ENCODE data around the gene NOS3. TPM values are rescaled to one million over a fixed set of nuclear protein-coding genes. Genes with fewer than 3 reads are reported as not detected.
A peak's percentile ranks its signal among the peaks of the same experiment; 100 is the strongest.
"Not testable (repeated sequence)": the region's sequence is repeated elsewhere in the genome, so short reads cannot be mapped to it uniquely, and the experiment has no call there.

The NOS3 gene
- total RNA-seq, 5 donors from 2014 or later (not counting 1 experiment from before 2014, with no cell fraction given) = 4.8 to 10.1 (median 5.0) TPM

GRCh38 chr7:151024435-151025056, 33.7 kb downstream of the NOS3 start, which contains the start of gene ATG9B:
ATG9B (minus strand) TSS chr7:151024494; CDS start chr7:151024423, 71 bp downstream.
- Mint-ChIP-seq H3K4me1 (peaks cover 19 to 27% (median 26%) of the 10 kb centered on the region in 3 donors), H3K4me3 (no peak within 1 kb of the TSS)
- POLR2A ChIA-PET = no interaction called here

GRCh38 chr7:151025924-151026671, 35.3 kb downstream of the NOS3 start:
- H3K9me3 Mint-ChIP-seq = no peaks in the 10 kb centered on the region
- peaks cover 9 to 23% of the 10 kb centered on the region in 2 experiments for H3K4me1 ChIP-seq (ENCODE audit: control insufficient read depth in 1 of 2, extremely low read depth in 1 of 2, insufficient read depth in 2 of 2, low read length in 2 of 2)
- H3K4me3 ChIP-seq (ENCODE audit: control insufficient read depth in 1 of 2, extremely low read depth in 1 of 2, low read length in 1 of 2) = no peak overlapping the region
- ATAC-seq (replicated peaks in 1 of 4) (no peak), DNase-seq (no peak)
- H3K27me3 ChIP-seq (replicated peaks in 1 of 2; ENCODE audit: control insufficient read depth in 2 of 2, extremely low read depth in 1 of 2, insufficient read depth in 2 of 2, low read length in 1 of 2) = peaks cover 0 to 20% of the 10 kb centered on the region in 2 experiments
- H3K27ac Mint-ChIP-seq = peak overlapping the region; percentile 17 to 45
- 69% methylated on average over 2 of the region's 4 CpGs for WGBS (ENCODE audit: insufficient coverage)
- peaks cover 0 to 3% of the 10 kb centered on the region in 2 donors for H3K27me3 Mint-ChIP-seq
- peaks cover 0 to under 1% of the 10 kb centered on the region in 2 donors for H3K36me3 ChIP-seq (ENCODE audit: control insufficient read depth in 2 of 2, extremely low read depth in 1 of 2, insufficient read depth in 1 of 2, low read length in 1 of 2)
- CTCF ChIA-PET = interaction anchor here in 1 of 2 donors (1.3 kb wide), 1 partner anchor 9 kb away, joined by 4 read pairs; no protein-coding TSS in a partner anchor
- no peaks in the 10 kb centered on the region for H3K9me3 ChIP-seq
- H3K27ac ChIP-seq (ENCODE audit: low read length) = no peak overlapping the region
- no peak overlapping the region for H3K4me3 Mint-ChIP-seq
- H3K36me3 Mint-ChIP-seq = peaks cover 5% of the 10 kb centered on the region
- POLR2A ChIA-PET = interaction anchor here in 1 of 2 donors (1.0 kb wide), 1 partner anchor 12 kb away, joined by 10 read pairs; no protein-coding TSS in a partner anchor
- H3K4me1 Mint-ChIP-seq = peaks cover 21 to 30% (median 29%) of the 10 kb centered on the region in 3 donors

More at GRCh38 chr7:151024435-151025056, 33.7 kb downstream of the NOS3 start, which contains the start of gene ATG9B:
- H3K27me3 Mint-ChIP-seq = peaks cover 0 to 6% of the 10 kb centered on the region in 2 donors
- ATAC-seq (replicated peaks in 1 of 4) = no peak
- Histone ChIP-seq H3K36me3 (ENCODE audit: control insufficient read depth in 2 of 2, extremely low read depth in 1 of 2, insufficient read depth in 1 of 2, low read length in 1 of 2) (no peaks in the 10 kb centered on the region), H3K4me3 (ENCODE audit: control insufficient read depth in 1 of 2, extremely low read depth in 1 of 2, low read length in 1 of 2) (no peak within 1 kb of the TSS), H3K27me3 (replicated peaks in 1 of 2; ENCODE audit: control insufficient read depth in 2 of 2, extremely low read depth in 1 of 2, insufficient read depth in 2 of 2, low read length in 1 of 2) (peaks cover 5 to 33% of the 10 kb centered on the region in 2 experiments), H3K9me3 (no peaks in the 10 kb centered on the region), H3K4me1 (ENCODE audit: control insufficient read depth in 1 of 2, extremely low read depth in 1 of 2, insufficient read depth in 2 of 2, low read length in 2 of 2) (peaks cover 9 to 21% of the 10 kb centered on the region in 2 experiments), H3K27ac (ENCODE audit: low read length) (no peak within 1 kb of the TSS)
- H3K9me3 Mint-ChIP-seq = no peaks in the 10 kb centered on the region
- H3K27ac Mint-ChIP-seq = no peak within 1 kb of the TSS
- peaks cover 2% of the 10 kb centered on the region for H3K36me3 Mint-ChIP-seq
- DNase-seq = no peak
- WGBS (ENCODE audit: insufficient coverage) = 74% methylated on average over 3 of the region's 4 CpGs
- CTCF ChIA-PET = interaction anchor here (0.6 kb wide), 4 partner anchors 9 to 1317 kb away, joined by 3 to 5 read pairs (median 4); no protein-coding TSS in a partner anchor

GRCh38 chr7:151026771-151027727, 36.2 kb downstream of the NOS3 start:
- WGBS (ENCODE audit: insufficient coverage) = 60% methylated on average over 7 of the region's 19 CpGs
- H3K27ac ChIP-seq (ENCODE audit: low read length) = peak overlapping the region; percentile 88
- not testable (repeated sequence) for H3K9me3 Mint-ChIP-seq; H3K9me3 ChIP-seq; H3K36me3 ChIP-seq (ENCODE audit: control insufficient read depth in 2 of 2, extremely low read depth in 1 of 2, insufficient read depth in 1 of 2, low read length in 1 of 2); H3K36me3 Mint-ChIP-seq; H3K27me3 Mint-ChIP-seq; ATAC-seq (replicated peaks in 1 of 4)
- H3K4me1 ChIP-seq (ENCODE audit: control insufficient read depth in 1 of 2, extremely low read depth in 1 of 2, insufficient read depth in 2 of 2, low read length in 2 of 2) = peaks cover 9 to 23% of the 10 kb centered on the region in 2 experiments
- Mint-ChIP-seq H3K27ac (peak overlapping the region; percentile 98), H3K4me3 (peak overlapping the region; percentile 87 to 93 (median 91)), H3K4me1 (peaks cover 21 to 35% (median 35%) of the 10 kb centered on the region in 3 donors)
- H3K27me3 ChIP-seq (replicated peaks in 1 of 2; ENCODE audit: control insufficient read depth in 2 of 2, extremely low read depth in 1 of 2, insufficient read depth in 2 of 2, low read length in 1 of 2) = peaks cover 0 to 15% of the 10 kb centered on the region in 2 experiments
- DNase-seq = peak in 1 of 35 experiments; percentile 26
- CTCF ChIA-PET = interaction anchor here in 1 of 2 donors (1.0 to 1.5 kb wide), 3 partner anchors 9 to 16 kb away, joined by 4 to 19 read pairs (median 4); no protein-coding TSS in a partner anchor
- peak overlapping the region in 1 of 2 donors; percentile 95 for H3K4me3 ChIP-seq (ENCODE audit: control insufficient read depth in 1 of 2, extremely low read depth in 1 of 2, low read length in 1 of 2)
- POLR2A ChIA-PET = interaction anchor here (0.8 to 1.5 kb wide), 3 partner anchors 13 to 41 kb away, joined by 3 to 11 read pairs (median 10); no protein-coding TSS in a partner anchor

- ChIA-PET POLR2A (interaction anchor here (0.8 to 1.5 kb wide), 9 partner anchors 9 to 524 kb away, joined by 3 to 11 read pairs (median 4); no protein-coding TSS in a partner anchor), CTCF (interaction anchor here in 1 of 2 donors (1.0 to 1.5 kb wide), 11 partner anchors 10 to 217 kb away, joined by 3 to 19 read pairs (median 4); partner anchors contain the start of genes ABCF2 and FASTK)
- not testable (repeated sequence) for H3K27me3 Mint-ChIP-seq; H3K36me3 ChIP-seq (ENCODE audit: control insufficient read depth in 2 of 2, extremely low read depth in 1 of 2, insufficient read depth in 1 of 2, low read length in 1 of 2); H3K36me3 Mint-ChIP-seq; H3K9me3 Mint-ChIP-seq; DNase-seq; H3K9me3 ChIP-seq
- 7% methylated on average over 3 of the region's 16 CpGs for WGBS (ENCODE audit: insufficient coverage)
- peak in 2 of 4 experiments; percentile 2 to 7 for ATAC-seq (replicated peaks in 1 of 4)
- H3K4me3 Mint-ChIP-seq = peak overlapping the region; percentile 87 to 93 (median 91)
- H3K27ac Mint-ChIP-seq = peak overlapping the region; percentile 98
- peaks cover 9 to 23% of the 10 kb centered on the region in 2 experiments for H3K4me1 ChIP-seq (ENCODE audit: control insufficient read depth in 1 of 2, extremely low read depth in 1 of 2, insufficient read depth in 2 of 2, low read length in 2 of 2)
- peak overlapping the region; percentile 61 to 95 for H3K4me3 ChIP-seq (ENCODE audit: control insufficient read depth in 1 of 2, extremely low read depth in 1 of 2, low read length in 1 of 2)
- peaks cover 21 to 38% (median 36%) of the 10 kb centered on the region in 3 donors for H3K4me1 Mint-ChIP-seq
- H3K27me3 ChIP-seq (replicated peaks in 1 of 2; ENCODE audit: control insufficient read depth in 2 of 2, extremely low read depth in 1 of 2, insufficient read depth in 2 of 2, low read length in 1 of 2) = peaks cover 0 to 15% of the 10 kb centered on the region in 2 experiments
- peak overlapping the region; percentile 88 for H3K27ac ChIP-seq (ENCODE audit: low read length)
These were observed 36.9 kb downstream of the NOS3 start for GRCh38 chr7:151027728-151028130.

- ChIA-PET POLR2A (interaction anchor here (0.5 to 1.5 kb wide), 12 partner anchors 10 to 1314 kb away, joined by 3 to 11 read pairs (median 4); no protein-coding TSS in a partner anchor), CTCF (interaction anchor here (1.0 to 1.5 kb wide), 12 partner anchors 10 to 216 kb away, joined by 3 to 19 read pairs (median 4); partner anchors contain the start of genes ABCF2 (in 1 of the 2) and FASTK (in 1 of the 2))
- Histone ChIP-seq H3K4me3 (ENCODE audit: control insufficient read depth in 1 of 2, extremely low read depth in 1 of 2, low read length in 1 of 2) (peak within 1 kb of the TSS; percentile 61 to 95), H3K27me3 (replicated peaks in 1 of 2; ENCODE audit: control insufficient read depth in 2 of 2, extremely low read depth in 1 of 2, insufficient read depth in 2 of 2, low read length in 1 of 2) (peaks cover 0 to 9% of the 10 kb centered on the region in 2 experiments), H3K27ac (ENCODE audit: low read length) (peak within 1 kb of the TSS; percentile 88), H3K9me3 (no peaks in the 10 kb centered on the region), H3K36me3 (ENCODE audit: control insufficient read depth in 2 of 2, extremely low read depth in 1 of 2, insufficient read depth in 1 of 2, low read length in 1 of 2) (peaks cover 5 to 11% of the 10 kb centered on the region in 2 donors), H3K4me1 (ENCODE audit: control insufficient read depth in 1 of 2, extremely low read depth in 1 of 2, insufficient read depth in 2 of 2, low read length in 2 of 2) (peaks cover 9 to 23% of the 10 kb centered on the region in 2 experiments)
- H3K27me3 Mint-ChIP-seq = no peaks in the 10 kb centered on the region
- DNase-seq (peak; percentile 89 to 99 (median 97)), ATAC-seq (replicated peaks in 1 of 4) (peak; percentile 88 to 94 (median 92))
- peak within 1 kb of the TSS; percentile 98 for H3K27ac Mint-ChIP-seq
- H3K4me3 Mint-ChIP-seq = peak within 1 kb of the TSS; percentile 87 to 93 (median 91)
- H3K36me3 Mint-ChIP-seq = peaks cover 5% of the 10 kb centered on the region
- no peaks in the 10 kb centered on the region for H3K9me3 Mint-ChIP-seq
- whole genome bisulfite sequencing (ENCODE audit: insufficient coverage) = 2% methylated on average over 46 of the region's 53 CpGs
- peaks cover 21 to 38% (median 36%) of the 10 kb centered on the region in 3 donors for H3K4me1 Mint-ChIP-seq
These were observed 37.5 kb downstream of the NOS3 start, which contains the start of gene ABCB8 for GRCh38 chr7:151028131-151028947. ABCB8 (plus strand) TSS chr7:151028450; CDS start chr7:151028516, 66 bp downstream.

Measured in T-cell (primary cell).